GM12878 (cell line): ENCODE data around the gene TRAF2.

Experiments used
- EZH2 ChIP-seq: IDR thresholded peaks from 2 replicates; pipeline ENCODE4 v1.6.1; 2012; ENCODE audit warnings: low read depth, mild to moderate bottlenecking, control low read depth, inconsistent platforms, low read length, borderline replicate concordance; ENCODE audit not compliant: control insufficient read depth
- NFYA ChIP-seq: IDR thresholded peaks from 2 replicates; pipeline ENCODE4 v1.6.1; 2011; ENCODE audit warnings: low read depth, mild to moderate bottlenecking, low read length, improper control_type of control experiment, borderline replicate concordance
- RCOR1 ChIP-seq: conservative IDR thresholded peaks from 2 replicates; pipeline ENCODE4 v1.6.1; 2012; ENCODE audit warnings: low read depth, low read length, improper control_type of control experiment
- SIN3A ChIP-seq: IDR thresholded peaks from 2 replicates; pipeline ENCODE4 v1.6.1; 2012; ENCODE audit warnings: low read depth, low read length, improper control_type of control experiment
- WRNIP1 ChIP-seq: IDR thresholded peaks from 2 replicates; pipeline ENCODE4 v1.6.1; 2011; ENCODE audit warnings: low read depth, low read length, improper control_type of control experiment, borderline replicate concordance
- TF ChIP-seq, protein P1 (sequence below), 3 experiments: IDR thresholded peaks in 2 of 3; conservative IDR thresholded peaks in 1 of 3; 2 replicates each; pipeline ENCODE4 v1.5.1; 2011; ENCODE audit warnings: low read depth in 3 of 3, low read length in 3 of 3, mild to moderate bottlenecking in 3 of 3, control low read depth in 2 of 3, moderate library complexity in 2 of 3, inconsistent platforms in 1 of 3, mixed read lengths in 1 of 3; ENCODE audit not compliant: control insufficient read depth in 2 of 3, insufficient read depth in 1 of 3; ENCODE audit errors: extremely low read depth in 1 of 3

GRCh38 chr9:136837146-136837855 is 49.0 kb upstream of the TRAF2 start:
- TF ChIP-seq NFYA (no peak), EZH2 (no peak), RCOR1 (no peak), WRNIP1 (no peak), SIN3A (no peak)
- TF ChIP-seq, protein P1, sequence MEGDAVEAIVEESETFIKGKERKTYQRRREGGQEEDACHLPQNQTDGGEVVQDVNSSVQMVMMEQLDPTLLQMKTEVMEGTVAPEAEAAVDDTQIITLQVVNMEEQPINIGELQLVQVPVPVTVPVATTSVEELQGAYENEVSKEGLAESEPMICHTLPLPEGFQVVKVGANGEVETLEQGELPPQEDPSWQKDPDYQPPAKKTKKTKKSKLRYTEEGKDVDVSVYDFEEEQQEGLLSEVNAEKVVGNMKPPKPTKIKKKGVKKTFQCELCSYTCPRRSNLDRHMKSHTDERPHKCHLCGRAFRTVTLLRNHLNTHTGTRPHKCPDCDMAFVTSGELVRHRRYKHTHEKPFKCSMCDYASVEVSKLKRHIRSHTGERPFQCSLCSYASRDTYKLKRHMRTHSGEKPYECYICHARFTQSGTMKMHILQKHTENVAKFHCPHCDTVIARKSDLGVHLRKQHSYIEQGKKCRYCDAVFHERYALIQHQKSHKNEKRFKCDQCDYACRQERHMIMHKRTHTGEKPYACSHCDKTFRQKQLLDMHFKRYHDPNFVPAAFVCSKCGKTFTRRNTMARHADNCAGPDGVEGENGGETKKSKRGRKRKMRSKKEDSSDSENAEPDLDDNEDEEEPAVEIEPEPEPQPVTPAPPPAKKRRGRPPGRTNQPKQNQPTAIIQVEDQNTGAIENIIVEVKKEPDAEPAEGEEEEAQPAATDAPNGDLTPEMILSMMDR (IDR thresholded peaks at IDR 0.05 in 2 of 3, conservative IDR thresholded peaks at IDR 0.05 in 1 of 3; ENCODE audit: control insufficient read depth in 2 of 3, extremely low read depth in 1 of 3, insufficient read depth in 1 of 3, low read depth in 3 of 3, low read length in 3 of 3): no peak
